SK-N-SH (cell line): ENCODE results near the gene KRTAP5-11.
"Not testable (repeated sequence)": the region's sequence is repeated elsewhere in the genome, so short reads cannot be mapped to it uniquely, and the experiment has no call there.

Experiments used
- EZH2phosphoT487 ChIP-seq: fragments of 200-600 bp; sonication (generic); IDR thresholded peaks from 2 replicates; pipeline ENCODE4 v1.6.1; 2017; ENCODE audit warnings: low read depth, mixed run types, mild to moderate bottlenecking, antibody characterized with exemption, moderate library complexity, borderline replicate concordance
- TF ChIP-seq, protein P1 (sequence below): fragments of 200-600 bp; sonication (generic); IDR thresholded peaks from 2 replicates; pipeline ENCODE4 v1.6.1; 2017; ENCODE audit warnings: antibody characterized with exemption, mild to moderate bottlenecking, moderate library complexity

DNA sequence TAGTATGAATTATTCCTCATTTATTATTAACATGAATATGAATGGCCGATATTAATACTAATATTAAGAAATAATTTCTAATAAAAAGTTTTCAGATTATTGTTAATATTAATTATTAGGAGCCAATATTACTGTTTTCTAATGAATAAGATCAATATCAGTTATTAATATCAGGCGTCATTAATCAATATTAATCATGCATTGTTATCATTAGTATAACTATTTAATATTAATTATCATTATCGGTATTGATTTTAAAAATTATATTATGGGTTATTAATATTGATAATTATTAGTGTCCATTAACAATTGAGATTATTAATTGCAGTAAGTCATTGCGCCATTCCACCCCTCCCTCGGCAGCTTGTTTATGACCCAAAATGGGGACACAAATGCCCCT is 3.0 kb upstream of the KRTAP5-11 start:
- not testable (repeated sequence) for TF ChIP-seq EZH2phosphoT487
- TF ChIP-seq, protein P1, sequence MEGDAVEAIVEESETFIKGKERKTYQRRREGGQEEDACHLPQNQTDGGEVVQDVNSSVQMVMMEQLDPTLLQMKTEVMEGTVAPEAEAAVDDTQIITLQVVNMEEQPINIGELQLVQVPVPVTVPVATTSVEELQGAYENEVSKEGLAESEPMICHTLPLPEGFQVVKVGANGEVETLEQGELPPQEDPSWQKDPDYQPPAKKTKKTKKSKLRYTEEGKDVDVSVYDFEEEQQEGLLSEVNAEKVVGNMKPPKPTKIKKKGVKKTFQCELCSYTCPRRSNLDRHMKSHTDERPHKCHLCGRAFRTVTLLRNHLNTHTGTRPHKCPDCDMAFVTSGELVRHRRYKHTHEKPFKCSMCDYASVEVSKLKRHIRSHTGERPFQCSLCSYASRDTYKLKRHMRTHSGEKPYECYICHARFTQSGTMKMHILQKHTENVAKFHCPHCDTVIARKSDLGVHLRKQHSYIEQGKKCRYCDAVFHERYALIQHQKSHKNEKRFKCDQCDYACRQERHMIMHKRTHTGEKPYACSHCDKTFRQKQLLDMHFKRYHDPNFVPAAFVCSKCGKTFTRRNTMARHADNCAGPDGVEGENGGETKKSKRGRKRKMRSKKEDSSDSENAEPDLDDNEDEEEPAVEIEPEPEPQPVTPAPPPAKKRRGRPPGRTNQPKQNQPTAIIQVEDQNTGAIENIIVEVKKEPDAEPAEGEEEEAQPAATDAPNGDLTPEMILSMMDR = not testable (repeated sequence)
